K562 (cell line): ENCODE results near the gene ABHD12. TPM values are rescaled to one million over a fixed set of nuclear protein-coding genes. Genes with fewer than 3 reads are reported as not detected.

Source experiments
- ATAC-seq: fragments of 200-7000 bp; cut with Tn5 transposase; 3 replicates; pipeline ENCODE4 v1.9.1; 2020; ENCODE audit warnings: moderate library complexity
- BruUV-seq: library from RNA; stranded (reverse); fragments of 400-500 nt; replicated peaks from 2 replicates; lab custom pipeline; 2021; lab: Mats Ljungman, UMichigan
- CTCF ChIA-PET: fragments of 300-600 bp; formaldehyde crosslinking; extraction: SDS; loops from one replicate; lab custom pipeline; 2021; ENCODE audit warnings: low intra/inter-chr PET ratio; lab: Yijun Ruan, JAX
- POLR2A ChIA-PET: fragments of 300-600, 350-650 bp; sonication (Branson Sonifier 250); formaldehyde crosslinking; extraction: SDS; loops from one replicate; lab custom pipeline; 2021; ENCODE audit warnings: antibody characterized with exemption, inconsistent platforms; lab: Yijun Ruan, JAX
- DNase-seq, 4 experiments: peaks; one replicate each; pipeline versions ENCODE4 v3.0.0 to v3.0.0-alpha.2; 2011 to 2018; ENCODE audit warnings: low spot score in 3 of 4, mixed read lengths in 3 of 4; ENCODE audit errors: extremely low read depth in 1 of 4
- FAIRE-seq: peaks from 2 replicates; lab custom pipeline; 2011; peaks lifted over from hg19 to GRCh38; lab: Jason Lieb, UNC
- H2AFZ ChIP-seq: 2 replicates; pipeline ENCODE4 v1.6.0; 2011; ENCODE audit warnings: low read depth, low read length, control low read depth, inconsistent platforms
- H3K27ac ChIP-seq: fragments of 200-600 bp; 3 replicates; pipeline ENCODE4 v1.8.0; 2011; ENCODE audit warnings: low read depth, mild to moderate bottlenecking, control low read depth, inconsistent platforms, low read length, moderate library complexity, mixed read lengths; ENCODE audit errors: extremely low read depth
- H3K27me3 ChIP-seq, 2 experiments: fragments of 300-600 bp in 1 of 2; 2 replicates in 1 of 2; 3 replicates in 1 of 2; pipeline versions ENCODE4 v1.6.0 to v1.8.0; 2011; ENCODE audit warnings: inconsistent platforms in 2 of 2, low read length in 2 of 2, mild to moderate bottlenecking in 1 of 2, mixed read lengths in 1 of 2, moderate library complexity in 1 of 2; ENCODE audit not compliant: control insufficient read depth in 2 of 2, insufficient read depth in 2 of 2
- H3K36me3 ChIP-seq: fragments of 300-600 bp; 3 replicates; pipeline ENCODE4 v1.8.0; 2011; ENCODE audit warnings: mild to moderate bottlenecking, low read length, inconsistent platforms; ENCODE audit not compliant: control insufficient read depth, insufficient read depth
- H3K4me1 ChIP-seq, 2 experiments: fragments of 200-600 bp in 1 of 2; replicated peaks in 1 of 2; 2 replicates in 1 of 2; 3 replicates in 1 of 2; pipeline versions ENCODE4 v1.5.1 to v1.8.0; 2011; ENCODE audit warnings: inconsistent platforms in 2 of 2, low read length in 2 of 2, mild to moderate bottlenecking in 1 of 2, mixed read lengths in 1 of 2, moderate library complexity in 1 of 2; ENCODE audit not compliant: control insufficient read depth in 2 of 2, insufficient read depth in 2 of 2
- H3K4me2 ChIP-seq: 2 replicates; pipeline ENCODE4 v1.6.1; 2011; ENCODE audit warnings: low read length, control low read depth, inconsistent platforms, mixed read lengths; ENCODE audit not compliant: insufficient read depth
- H3K4me3 ChIP-seq: fragments of 200-600 bp; sonication (generic), shearing (Covaris generic); 2 replicates; pipeline ENCODE4 v1.5.1; 2016; ENCODE audit warnings: control low read depth, inconsistent platforms
- H3K79me2 ChIP-seq: fragments of 200-600 bp; 3 replicates; pipeline ENCODE4 v1.8.0; 2011; ENCODE audit warnings: low read length, inconsistent platforms; ENCODE audit not compliant: control insufficient read depth, insufficient read depth
- H3K9ac ChIP-seq, 2 experiments: 2 replicates each; pipeline versions ENCODE4 v1.6.0 to v1.6.1; 2011; ENCODE audit warnings: low read depth in 2 of 2, low read length in 2 of 2, control low read depth in 1 of 2, inconsistent platforms in 1 of 2, mild to moderate bottlenecking in 1 of 2, mixed read lengths in 1 of 2; ENCODE audit not compliant: insufficient read depth in 1 of 2
- H3K9me1 ChIP-seq: one replicate; pipeline ENCODE4 v1.6.0; 2011; ENCODE audit warnings: inconsistent platforms, mild to moderate bottlenecking, low read length, moderate library complexity; ENCODE audit not compliant: control insufficient read depth, insufficient read depth
- H3K9me3 ChIP-seq: replicated peaks from 2 replicates; pipeline ENCODE4 v1.5.1; 2011; ENCODE audit warnings: low read depth, low read length, inconsistent platforms; ENCODE audit not compliant: control insufficient read depth, insufficient read depth
- H4K20me1 ChIP-seq: replicated peaks from 2 replicates; pipeline ENCODE4 v1.6.1; 2011; ENCODE audit warnings: low read length, inconsistent platforms, mixed read lengths; ENCODE audit not compliant: control insufficient read depth, insufficient read depth
- ELF1 ChIP-seq: fragments of 200-800 bp; sonication (Bioruptor generic); IDR thresholded peaks from 2 replicates; pipeline ENCODE4 v1.6.1; 2016; ENCODE audit warnings: missing genetic modification characterization, missing compliant biosample characterization
- NEUROD1 ChIP-seq: fragments of 150-350 bp; IDR thresholded peaks from 2 replicates; pipeline ENCODE4 v1.6.1; 2014; ENCODE audit warnings: borderline replicate concordance, low read length, low read depth; ENCODE audit not compliant: partially characterized antibody
- POLR3G ChIP-seq: IDR thresholded peaks from 2 replicates; pipeline ENCODE4 v1.6.1; 2011; ENCODE audit not compliant: insufficient read length, insufficient replicate concordance; ENCODE audit errors: extremely low read depth
- RBM34 ChIP-seq: fragments of 200-400 bp; formaldehyde crosslinking; IDR thresholded peaks from 2 replicates; pipeline ENCODE4 v1.6.1; 2018; ENCODE audit warnings: low read length, borderline replicate concordance; ENCODE audit not compliant: insufficient read depth
- SRF ChIP-seq, 2 experiments: fragments of 250-450, 450-650 bp in 1 of 2; sonication (Bioruptor Pico) in 1 of 2; sonication (generic) in 1 of 2; formaldehyde crosslinking; IDR thresholded peaks; 2 replicates each; pipeline versions ENCODE4 v1.5.0 to v1.5.1; 2020 to 2022; ENCODE audit warnings: mild to moderate bottlenecking in 1 of 2, missing genetic modification reagents in 1 of 2
- TGIF2 ChIP-seq: sonication (generic); formaldehyde crosslinking; IDR thresholded peaks from 2 replicates; pipeline ENCODE4 v1.8.1; 2022; ENCODE audit warnings: mild to moderate bottlenecking, missing genetic modification reagents, moderate library complexity
- ZBTB1 ChIP-seq: sonication (generic); formaldehyde crosslinking; IDR thresholded peaks from 2 replicates; pipeline ENCODE4 v1.8.1; 2023; ENCODE audit warnings: missing genetic modification reagents, low read depth, mild to moderate bottlenecking, borderline replicate concordance
- ZNF134 ChIP-seq: fragments of 250-450 bp; sonication (Bioruptor Pico); conservative IDR thresholded peaks from 2 replicates; pipeline ENCODE4 v1.4.0; 2020
- ZNF165 ChIP-seq: fragments of 250-450 bp; sonication (Bioruptor Pico); IDR thresholded peaks from 2 replicates; pipeline ENCODE4 v1.4.0; 2020; ENCODE audit warnings: borderline replicate concordance
- ZNF444 ChIP-seq: fragments of 250-450 bp; sonication (Bioruptor Pico); IDR thresholded peaks from 2 replicates; pipeline ENCODE4 v1.4.0; 2020; ENCODE audit warnings: mild to moderate bottlenecking, moderate library complexity
- ZZZ3 ChIP-seq: fragments of 450-650 bp; IDR thresholded peaks from 2 replicates; pipeline ENCODE4 v1.6.1; 2016; ENCODE audit warnings: antibody characterized with exemption, mild to moderate bottlenecking, moderate library complexity
- WGBS: fragments of 100-300 bp; shearing (Covaris generic); methylation state at CpG from one replicate; pipeline ENCODE4 v1.1.6; 2016; ENCODE audit warnings: low coverage, mixed read lengths; ENCODE audit not compliant: insufficient coverage; ENCODE audit errors: missing lambda C conversion rate; 5-methylcytosine and 5-hydroxymethylcytosine counted together
- in situ Hi-C: fragments of 300-500 bp; cut with MboI; formaldehyde crosslinking; loops from 4 replicates; pipeline ENCODE4 v1.15.0; 2018; ENCODE audit warnings: inconsistent platforms, mixed read lengths
- intact Hi-C: fragments of 100-400 bp; cut with micrococcal nuclease; formaldehyde crosslinking; loops from 2 replicates; pipeline ENCODE4 v1.14.2; 2022
- polyA plus RNA-seq, 8 experiments: library from polyadenylated mRNA; depleted of rRNA in 4 of 8; stranded (reverse) in 5 of 8; unstranded in 3 of 8; fragments of >200 nt; fragmentation: Nextera tagmentation in 2 of 8; fragmentation: Illumina TruSeq in 1 of 8; extraction: Ambion mirVana in 2 of 8; extraction: Trizol in 1 of 8; gene quantifications; 2 replicates each; pipeline versions ENCODE4 v1.2.1 to v1.2.3, GENCODE V29; 2011 to 2014; ENCODE audit warnings: inconsistent platforms in 1 of 8, missing spikeins in 1 of 8
- total RNA-seq, 7 experiments: library from RNA; depleted of rRNA in 6 of 7; stranded (reverse); fragments of >200 nt in 6 of 7; fragmentation: Illumina TruSeq in 2 of 7; extraction: Trizol in 2 of 7; gene quantifications; 2 replicates each; pipeline versions ENCODE4 v1.2.1 to v1.2.3, GENCODE V29; 2011 to 2021; ENCODE audit warnings: low replicate concordance in 1 of 7
- TF ChIP-seq, protein P1 (sequence below): fragments of 450-650 bp; IDR thresholded peaks from 2 replicates; pipeline ENCODE4 v1.6.1; 2016; ENCODE audit warnings: borderline replicate concordance
- TF ChIP-seq, protein P2 (sequence below): fragments of 450-650 bp; formaldehyde crosslinking; IDR thresholded peaks from 2 replicates; pipeline ENCODE4 v1.4.0; 2022; ENCODE audit warnings: missing genetic modification characterization
- TF ChIP-seq, protein P3 (sequence below): fragments of 450-650 bp; IDR thresholded peaks from 2 replicates; pipeline ENCODE4 v1.6.1; 2017; ENCODE audit warnings: antibody characterized with exemption, mild to moderate bottlenecking

The ABHD12 gene
- total and polyA plus RNA-seq, 9 of the 15 experiments (the other 6 are each of a cell fraction or from before 2014, with no cell fraction given) = 0.65 to 15.6 (median 9.1) TPM

DNA sequence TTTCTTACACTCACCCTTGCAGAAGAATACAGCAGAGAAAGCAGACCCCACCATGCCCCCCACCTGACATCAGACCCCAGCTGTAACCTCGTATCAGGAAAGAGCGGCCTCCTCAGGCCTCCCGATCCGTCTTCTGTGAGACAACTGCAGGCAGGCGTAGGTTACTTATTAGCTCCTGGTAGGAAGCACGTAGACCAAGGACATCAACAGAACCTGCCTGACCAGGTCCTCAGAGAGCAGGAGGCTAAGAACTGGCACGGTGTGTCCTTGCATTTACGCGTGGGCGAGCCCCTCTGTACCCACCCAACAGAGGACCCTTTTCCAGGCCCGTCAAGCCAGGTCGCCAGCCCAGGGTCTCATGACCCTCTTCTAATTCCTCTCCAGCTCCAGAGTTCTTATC lies 51.0 kb downstream of the ABHD12 start:
- POLR2A ChIA-PET = no interaction called here
- no peaks in the 10 kb centered on the region; the same call in 2 of the 3 replicates for H3K79me2 ChIP-seq
- no peaks in the 10 kb centered on the region for H3K27me3 ChIP-seq
- no peaks in the 10 kb centered on the region for H3K9me1 ChIP-seq
- no peaks in the 10 kb centered on the region for H4K20me1 ChIP-seq
- H3K36me3 ChIP-seq = no peaks in the 10 kb centered on the region
- H3K4me3 ChIP-seq = no peak overlapping the region
- H2AFZ ChIP-seq = no peak overlapping the region
- TF ChIP-seq ZNF444 (CRISPR knock-in tag) = no peak
- no peak for TF ChIP-seq POLR3G
- TF ChIP-seq ZBTB1 (CRISPR knock-in tag) = no peak
- TF ChIP-seq TGIF2 (CRISPR knock-in tag) = no peak
- TF ChIP-seq ZNF134 (CRISPR knock-in tag) = no peak
- TF ChIP-seq, protein P1, sequence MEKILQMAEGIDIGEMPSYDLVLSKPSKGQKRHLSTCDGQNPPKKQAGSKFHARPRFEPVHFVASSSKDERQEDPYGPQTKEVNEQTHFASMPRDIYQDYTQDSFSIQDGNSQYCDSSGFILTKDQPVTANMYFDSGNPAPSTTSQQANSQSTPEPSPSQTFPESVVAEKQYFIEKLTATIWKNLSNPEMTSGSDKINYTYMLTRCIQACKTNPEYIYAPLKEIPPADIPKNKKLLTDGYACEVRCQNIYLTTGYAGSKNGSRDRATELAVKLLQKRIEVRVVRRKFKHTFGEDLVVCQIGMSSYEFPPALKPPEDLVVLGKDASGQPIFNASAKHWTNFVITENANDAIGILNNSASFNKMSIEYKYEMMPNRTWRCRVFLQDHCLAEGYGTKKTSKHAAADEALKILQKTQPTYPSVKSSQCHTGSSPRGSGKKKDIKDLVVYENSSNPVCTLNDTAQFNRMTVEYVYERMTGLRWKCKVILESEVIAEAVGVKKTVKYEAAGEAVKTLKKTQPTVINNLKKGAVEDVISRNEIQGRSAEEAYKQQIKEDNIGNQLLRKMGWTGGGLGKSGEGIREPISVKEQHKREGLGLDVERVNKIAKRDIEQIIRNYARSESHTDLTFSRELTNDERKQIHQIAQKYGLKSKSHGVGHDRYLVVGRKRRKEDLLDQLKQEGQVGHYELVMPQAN = no peak
- TF ChIP-seq RBM34 = no peak
- TF ChIP-seq SRF (CRISPR knock-in tag; IDR thresholded peaks at IDR 0.05) = no peak
- no peak for TF ChIP-seq ZZZ3
- TF ChIP-seq ZNF165 (CRISPR knock-in tag) = no peak
- no peak for TF ChIP-seq ELF1
- TF ChIP-seq, protein P2, sequence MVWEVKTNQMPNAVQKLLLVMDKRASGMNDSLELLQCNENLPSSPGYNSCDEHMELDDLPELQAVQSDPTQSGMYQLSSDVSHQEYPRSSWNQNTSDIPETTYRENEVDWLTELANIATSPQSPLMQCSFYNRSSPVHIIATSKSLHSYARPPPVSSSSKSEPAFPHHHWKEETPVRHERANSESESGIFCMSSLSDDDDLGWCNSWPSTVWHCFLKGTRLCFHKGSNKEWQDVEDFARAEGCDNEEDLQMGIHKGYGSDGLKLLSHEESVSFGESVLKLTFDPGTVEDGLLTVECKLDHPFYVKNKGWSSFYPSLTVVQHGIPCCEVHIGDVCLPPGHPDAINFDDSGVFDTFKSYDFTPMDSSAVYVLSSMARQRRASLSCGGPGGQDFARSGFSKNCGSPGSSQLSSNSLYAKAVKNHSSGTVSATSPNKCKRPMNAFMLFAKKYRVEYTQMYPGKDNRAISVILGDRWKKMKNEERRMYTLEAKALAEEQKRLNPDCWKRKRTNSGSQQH (CRISPR knock-in tag) = no peak
- TF ChIP-seq NEUROD1 = no peak
- TF ChIP-seq, protein P3, sequence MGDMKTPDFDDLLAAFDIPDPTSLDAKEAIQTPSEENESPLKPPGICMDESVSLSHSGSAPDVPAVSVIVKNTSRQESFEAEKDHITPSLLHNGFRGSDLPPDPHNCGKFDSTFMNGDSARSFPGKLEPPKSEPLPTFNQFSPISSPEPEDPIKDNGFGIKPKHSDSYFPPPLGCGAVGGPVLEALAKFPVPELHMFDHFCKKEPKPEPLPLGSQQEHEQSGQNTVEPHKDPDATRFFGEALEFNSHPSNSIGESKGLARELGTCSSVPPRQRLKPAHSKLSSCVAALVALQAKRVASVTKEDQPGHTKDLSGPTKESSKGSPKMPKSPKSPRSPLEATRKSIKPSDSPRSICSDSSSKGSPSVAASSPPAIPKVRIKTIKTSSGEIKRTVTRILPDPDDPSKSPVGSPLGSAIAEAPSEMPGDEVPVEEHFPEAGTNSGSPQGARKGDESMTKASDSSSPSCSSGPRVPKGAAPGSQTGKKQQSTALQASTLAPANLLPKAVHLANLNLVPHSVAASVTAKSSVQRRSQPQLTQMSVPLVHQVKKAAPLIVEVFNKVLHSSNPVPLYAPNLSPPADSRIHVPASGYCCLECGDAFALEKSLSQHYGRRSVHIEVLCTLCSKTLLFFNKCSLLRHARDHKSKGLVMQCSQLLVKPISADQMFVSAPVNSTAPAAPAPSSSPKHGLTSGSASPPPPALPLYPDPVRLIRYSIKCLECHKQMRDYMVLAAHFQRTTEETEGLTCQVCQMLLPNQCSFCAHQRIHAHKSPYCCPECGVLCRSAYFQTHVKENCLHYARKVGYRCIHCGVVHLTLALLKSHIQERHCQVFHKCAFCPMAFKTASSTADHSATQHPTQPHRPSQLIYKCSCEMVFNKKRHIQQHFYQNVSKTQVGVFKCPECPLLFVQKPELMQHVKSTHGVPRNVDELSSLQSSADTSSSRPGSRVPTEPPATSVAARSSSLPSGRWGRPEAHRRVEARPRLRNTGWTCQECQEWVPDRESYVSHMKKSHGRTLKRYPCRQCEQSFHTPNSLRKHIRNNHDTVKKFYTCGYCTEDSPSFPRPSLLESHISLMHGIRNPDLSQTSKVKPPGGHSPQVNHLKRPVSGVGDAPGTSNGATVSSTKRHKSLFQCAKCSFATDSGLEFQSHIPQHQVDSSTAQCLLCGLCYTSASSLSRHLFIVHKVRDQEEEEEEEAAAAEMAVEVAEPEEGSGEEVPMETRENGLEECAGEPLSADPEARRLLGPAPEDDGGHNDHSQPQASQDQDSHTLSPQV = no peak
- in situ Hi-C loops (no loop called here), intact Hi-C loops (no loop called here)
- no peak overlapping the region for H3K9ac ChIP-seq
- no TSS peak for BruUV-seq
- H3K4me2 ChIP-seq = no peak overlapping the region
- WGBS = 93% methylated on average over 6 of the region's 12 CpGs
- FAIRE-seq (no peak), DNase-seq (no peak), ATAC-seq (no peak)
- CTCF ChIA-PET = no interaction called here
- no peaks in the 10 kb centered on the region for H3K9me3 ChIP-seq
- no peaks in the 10 kb centered on the region; a peak in 1 of 5 replicates for H3K4me1 ChIP-seq
- no peak overlapping the region for H3K27ac ChIP-seq
